Stimulated activated CD4-positive, alpha-beta T cell treated with anti-CD3 and anti-CD28 coated beads, Interleukin-1b, Interleukin-23, amount 100 ng/mL, for 4 hours (primary cell): ENCODE measurements around the gene KLF5.
"Not testable (repeated sequence)": the region's sequence is repeated elsewhere in the genome, so short reads cannot be mapped to it uniquely, and the experiment has no call there.

ENCODE experiments used
- DNase-seq, 2 donors: peaks; one replicate each; pipeline ENCODE4 v3.0.0-alpha.2; 2020; ENCODE audit warnings: low read depth in 2 of 2

Gene KLF5

DNA sequence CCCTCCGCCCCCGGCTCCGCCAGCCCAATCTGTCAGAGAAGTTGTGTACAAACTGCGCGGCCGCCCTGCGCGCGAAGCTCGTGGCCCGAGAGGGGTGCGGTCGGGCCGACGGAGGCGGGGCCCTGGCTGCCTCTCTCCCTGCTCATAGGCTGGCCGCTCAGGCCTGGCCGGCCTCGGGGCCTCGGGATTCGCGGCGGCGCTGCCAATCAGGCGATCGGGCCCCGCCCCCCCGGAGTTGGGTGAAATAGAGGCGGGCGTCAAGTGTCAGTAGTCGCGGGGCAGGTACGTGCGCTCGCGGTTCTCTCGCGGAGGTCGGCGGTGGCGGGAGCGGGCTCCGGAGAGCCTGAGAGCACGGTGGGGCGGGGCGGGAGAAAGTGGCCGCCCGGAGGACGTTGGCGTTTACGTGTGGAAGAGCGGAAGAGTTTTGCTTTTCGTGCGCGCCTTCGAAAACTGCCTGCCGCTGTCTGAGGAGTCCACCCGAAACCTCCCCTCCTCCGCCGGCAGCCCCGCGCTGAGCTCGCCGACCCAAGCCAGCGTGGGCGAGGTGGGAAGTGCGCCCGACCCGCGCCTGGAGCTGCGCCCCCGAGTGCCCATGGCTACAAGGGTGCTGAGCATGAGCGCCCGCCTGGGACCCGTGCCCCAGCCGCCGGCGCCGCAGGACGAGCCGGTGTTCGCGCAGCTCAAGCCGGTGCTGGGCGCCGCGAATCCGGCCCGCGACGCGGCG lies at the start of gene KLF5:
TSS of gene KLF5 (plus strand) at position 270 of the 724 bp plus-strand sequence. CDS start at position 593, 323 bp downstream.
- DNase-seq = peak; percentile 94 to 97

DNA sequence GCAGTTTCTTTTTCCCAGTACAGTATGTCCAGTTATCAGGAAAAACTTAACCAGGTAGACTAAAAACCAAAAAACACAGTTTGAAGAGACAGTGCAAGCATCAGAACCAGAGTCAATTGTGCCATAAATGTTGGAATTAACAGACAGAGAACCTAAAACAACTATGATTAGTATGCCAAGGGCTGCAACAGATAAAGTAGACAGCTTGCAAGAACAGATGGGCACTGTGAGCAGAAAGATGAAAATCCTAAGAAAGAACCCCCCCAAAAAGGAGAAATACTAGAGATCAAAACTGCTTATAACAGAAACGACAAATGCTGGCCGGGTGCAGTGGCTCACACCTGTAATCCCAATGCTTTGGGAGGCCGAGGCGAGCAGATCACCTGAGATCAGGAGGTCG lies 47.1 kb upstream of the KLF5 start:
- no peak for DNase-seq

DNA sequence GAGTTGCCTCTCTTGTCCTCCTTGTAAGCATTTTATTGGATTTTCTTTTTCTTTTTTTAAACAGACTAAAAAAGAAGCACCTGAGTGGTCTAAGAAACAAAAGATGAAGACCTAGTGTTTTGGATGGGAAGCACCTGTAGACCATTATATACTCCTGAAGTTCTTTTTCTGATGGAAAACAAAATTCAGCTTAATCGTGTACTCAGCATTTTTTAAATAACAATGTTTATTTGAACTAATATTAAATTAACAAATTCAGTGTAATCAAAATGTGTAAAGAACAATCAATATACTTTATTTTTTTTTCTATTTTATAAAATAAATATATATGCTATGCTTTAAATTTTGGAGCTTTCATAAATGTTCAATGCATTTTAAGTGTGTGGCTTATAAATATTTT lies 43.0 kb upstream of the KLF5 start:
- no peak for DNase-seq

DNA sequence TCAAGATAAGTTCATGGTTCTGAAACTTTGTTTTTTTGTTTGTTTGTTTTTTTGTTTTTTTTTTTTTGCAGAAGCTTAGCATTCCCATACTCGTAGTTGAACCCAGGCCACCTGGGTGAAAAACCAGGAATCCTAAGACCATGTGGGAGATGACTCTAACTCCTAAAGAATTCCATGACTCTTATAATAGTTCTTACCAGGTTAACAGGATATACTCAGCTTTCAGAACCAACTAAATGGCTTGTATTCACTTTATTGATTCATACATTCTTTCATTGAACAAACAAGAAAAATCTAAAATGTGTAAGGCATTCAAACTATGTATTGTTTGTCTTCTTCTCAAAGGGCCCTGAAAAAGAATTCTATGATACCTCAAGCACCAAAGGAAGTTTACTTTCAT lies 40.5 kb upstream of the KLF5 start:
- DNase-seq = no peak

DNA sequence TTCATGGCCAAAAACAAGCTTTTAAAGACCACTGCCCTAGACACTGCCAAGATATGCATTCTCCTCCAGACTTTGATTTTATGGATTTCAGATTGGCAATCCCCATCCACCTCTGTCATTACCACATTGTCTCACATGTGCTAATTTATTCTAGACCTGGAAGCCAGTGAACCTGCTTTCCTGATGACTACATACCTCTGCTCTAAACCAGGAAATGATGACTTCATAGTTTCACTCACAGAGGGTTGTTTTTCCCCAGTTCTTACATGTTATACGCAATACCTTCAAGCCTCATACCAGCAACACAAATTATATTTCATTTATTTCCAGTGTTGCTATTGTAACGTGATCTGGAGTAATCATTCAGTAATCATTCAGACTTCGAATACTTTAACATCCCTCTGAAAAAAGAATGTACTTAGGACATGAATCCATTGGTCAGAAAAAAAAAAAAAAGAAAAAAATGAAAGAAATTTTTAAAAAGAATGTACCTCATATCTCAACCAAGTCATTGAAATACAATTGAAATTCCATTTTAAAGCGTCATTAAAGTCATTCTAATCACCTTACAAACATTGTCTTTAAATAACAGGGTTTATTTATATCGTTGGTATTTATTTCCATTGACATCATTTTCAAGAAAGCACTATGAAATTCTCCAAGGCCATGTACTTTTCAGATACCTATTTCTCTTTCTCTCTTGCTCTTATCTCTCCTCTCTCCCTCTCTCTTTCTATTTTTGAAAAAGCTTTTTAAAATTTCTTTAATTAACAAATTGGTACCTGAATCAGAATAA lies 33.4 kb upstream of the KLF5 start:
- DNase-seq = no peak

DNA sequence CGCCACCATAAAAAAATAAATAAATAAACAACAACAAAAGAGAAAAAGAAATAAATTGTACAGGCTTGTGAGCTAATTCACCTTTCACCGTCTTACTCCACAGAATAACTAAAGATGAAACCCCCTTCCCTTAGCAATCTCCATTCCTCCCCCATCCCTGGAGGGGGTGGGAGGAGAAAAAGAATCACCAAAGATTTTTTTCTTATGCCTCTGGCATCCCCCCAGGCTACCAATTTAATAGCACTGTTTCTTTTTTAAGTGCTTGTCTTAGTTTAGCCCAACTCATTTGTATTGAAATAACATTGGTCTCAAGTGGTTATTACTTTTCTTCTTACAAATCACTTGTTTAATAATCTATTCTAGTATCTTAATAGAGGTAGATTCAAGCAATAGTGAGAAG lies 23.9 kb upstream of the KLF5 start:
- DNase-seq = no peak

DNA sequence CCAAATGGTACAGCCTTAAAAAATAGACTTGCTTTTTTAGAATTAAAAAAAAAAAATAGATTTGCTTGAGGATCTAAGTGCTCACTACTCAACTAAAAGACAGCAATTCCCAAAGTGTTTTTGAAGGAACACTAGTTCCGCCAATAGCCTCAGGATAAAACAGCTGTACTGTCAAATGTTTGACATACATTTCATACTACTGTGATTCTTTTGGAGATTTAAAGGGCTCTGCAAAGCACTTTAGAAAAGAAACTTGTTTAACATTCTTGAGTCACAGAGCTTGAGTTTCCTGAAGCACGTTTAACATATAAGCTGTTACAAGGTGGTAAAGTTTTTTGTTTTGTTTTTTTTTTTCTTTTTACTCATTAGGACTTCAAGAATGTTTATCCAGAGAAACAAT lies 23.1 kb upstream of the KLF5 start:
- DNase-seq = no peak

DNA sequence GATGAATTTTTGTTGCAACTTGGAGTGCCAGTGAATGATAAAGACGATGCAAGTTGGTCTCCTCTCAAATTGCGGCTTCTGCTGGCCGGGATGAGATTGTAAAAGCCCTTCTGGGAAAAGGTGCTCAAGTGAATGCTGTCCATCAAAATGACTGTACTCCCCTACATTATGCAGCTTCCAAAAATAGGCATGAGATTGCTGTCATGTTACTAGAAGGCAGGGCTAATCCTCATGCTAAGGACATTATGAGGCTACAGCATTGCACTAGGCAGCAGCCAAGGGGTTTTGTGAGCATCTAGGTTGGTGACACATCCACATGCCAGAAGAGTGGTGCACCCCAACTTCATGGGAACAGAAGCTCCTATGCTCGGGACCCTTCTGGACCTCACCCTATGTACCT lies 22.2 kb upstream of the KLF5 start:
- no peak for DNase-seq

DNA sequence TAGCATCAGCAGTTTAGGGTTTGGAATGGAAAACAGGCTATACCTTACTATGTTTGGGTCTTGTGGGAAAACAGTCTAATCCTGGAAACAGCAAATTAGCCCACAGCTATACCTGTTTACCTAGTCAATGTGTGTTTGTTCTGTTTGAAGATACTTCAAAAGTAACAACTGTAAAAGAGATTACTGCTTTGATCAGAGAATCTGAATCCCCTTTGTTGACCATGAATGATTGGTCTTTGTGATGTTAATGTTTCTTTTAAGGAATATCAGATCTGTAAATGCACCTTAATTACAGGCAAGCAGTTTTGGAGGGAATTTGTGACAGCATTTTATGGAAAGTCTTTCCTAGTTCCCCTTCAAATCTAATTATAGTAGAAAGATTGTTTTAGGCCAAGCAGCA lies 20.7 kb upstream of the KLF5 start:
- no peak for DNase-seq

DNA sequence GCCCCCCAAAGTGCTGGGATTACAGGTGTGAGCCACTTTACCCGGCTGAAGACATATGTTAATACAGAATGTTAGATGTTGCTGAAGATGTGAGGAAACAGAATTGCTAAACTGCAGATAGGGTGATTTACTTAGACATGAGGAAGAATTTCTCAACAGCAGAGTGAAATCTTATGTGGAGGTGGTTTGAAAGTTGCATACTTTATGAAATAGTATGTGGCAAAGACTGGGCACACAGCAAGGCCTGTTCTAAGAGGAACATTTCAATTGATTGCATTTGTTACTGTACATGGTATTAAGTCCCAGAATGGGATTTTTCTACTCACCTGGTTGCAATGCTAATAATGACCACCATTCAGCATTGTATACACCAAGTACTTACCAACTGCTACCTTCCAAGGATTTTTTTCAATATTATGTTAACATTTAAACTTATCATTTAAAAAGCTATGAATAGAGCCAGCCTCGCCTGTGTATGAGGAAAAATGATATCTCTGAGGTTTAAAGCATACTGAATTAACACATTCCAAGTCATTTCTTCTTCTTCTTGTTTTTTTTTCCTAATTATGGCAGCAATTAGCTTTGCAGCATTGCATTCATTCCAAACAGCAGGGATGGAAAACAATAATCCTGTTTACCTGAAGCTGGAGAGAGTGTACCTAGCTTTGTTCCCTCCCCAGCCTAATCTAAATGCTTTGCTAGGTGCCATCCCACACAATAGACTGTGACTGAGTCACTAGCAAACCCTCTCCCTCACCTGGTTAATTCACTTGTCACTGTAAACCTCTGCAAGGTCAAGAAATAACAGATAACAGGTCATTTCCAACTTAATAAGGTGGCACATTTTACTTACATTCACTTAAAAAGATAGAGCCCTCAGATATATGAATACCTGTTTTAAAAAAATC lies 19.4 kb upstream of the KLF5 start:
- DNase-seq = no peak

DNA sequence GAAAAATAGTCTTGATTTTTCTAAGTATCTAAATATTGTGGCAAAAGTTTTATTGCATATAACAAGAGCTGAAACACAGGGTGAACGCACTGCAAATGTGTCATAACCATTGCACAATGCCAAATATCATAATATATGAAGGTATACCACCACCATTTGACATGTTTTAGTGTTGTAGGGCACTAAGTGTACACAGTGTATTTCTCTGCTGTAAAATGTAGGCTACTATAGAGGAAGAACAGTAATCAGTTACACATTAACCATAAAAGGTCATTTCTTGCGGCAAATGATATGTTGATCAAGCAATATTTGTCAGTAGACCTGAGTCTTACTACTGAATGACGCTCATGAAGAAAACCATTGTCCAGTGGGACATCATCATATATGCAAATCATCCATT lies 18.3 kb upstream of the KLF5 start:
- DNase-seq = no peak

DNA sequence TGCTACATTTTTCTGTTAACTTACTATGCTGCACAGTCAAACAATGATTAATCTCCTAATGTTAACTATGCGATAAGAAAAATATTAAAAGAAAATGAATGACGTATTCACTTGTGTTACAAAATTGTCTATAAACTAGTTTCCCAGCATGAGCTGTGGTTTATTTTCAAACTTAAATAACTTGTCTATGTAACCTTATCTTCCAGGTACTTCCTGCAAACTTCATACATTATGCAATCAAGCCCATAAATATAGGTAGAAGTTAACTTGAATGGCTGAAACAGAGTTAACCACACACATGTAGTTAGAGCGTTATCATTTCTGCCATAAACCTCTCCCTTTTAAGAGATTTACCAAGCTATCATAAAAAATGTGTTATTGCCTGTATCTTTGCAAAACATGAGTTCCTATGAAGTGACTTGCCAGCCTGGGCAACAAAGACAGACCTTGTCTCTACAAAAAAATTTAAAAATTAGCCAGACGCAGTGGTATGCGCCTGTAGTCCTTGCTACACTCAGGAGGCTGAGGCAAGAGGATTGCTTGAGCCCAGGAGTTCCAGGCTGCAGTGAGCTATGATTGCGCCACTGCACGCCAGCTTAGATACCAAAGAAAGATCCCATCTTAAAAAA lies 17.7 kb upstream of the KLF5 start:
- no peak for DNase-seq

DNA sequence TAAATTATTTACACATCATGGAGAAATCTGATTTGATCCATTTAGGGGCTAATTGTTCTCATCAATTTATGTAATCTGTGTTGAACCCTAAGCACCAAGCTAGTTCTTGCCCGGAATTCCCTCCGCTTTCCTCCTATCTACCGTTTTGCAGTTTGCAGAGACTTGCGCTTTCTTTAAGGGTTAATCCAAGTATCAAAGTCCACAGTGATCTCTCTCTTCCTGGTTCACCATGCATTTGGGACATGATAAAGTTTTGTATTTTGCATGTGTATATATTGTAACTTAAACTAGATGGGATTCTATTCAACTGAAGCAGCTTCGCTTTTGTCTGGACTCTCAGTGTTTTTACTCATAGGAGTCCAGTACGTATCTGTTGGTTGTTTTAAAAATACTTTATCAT lies 13.8 kb upstream of the KLF5 start:
- no peak for DNase-seq

DNA sequence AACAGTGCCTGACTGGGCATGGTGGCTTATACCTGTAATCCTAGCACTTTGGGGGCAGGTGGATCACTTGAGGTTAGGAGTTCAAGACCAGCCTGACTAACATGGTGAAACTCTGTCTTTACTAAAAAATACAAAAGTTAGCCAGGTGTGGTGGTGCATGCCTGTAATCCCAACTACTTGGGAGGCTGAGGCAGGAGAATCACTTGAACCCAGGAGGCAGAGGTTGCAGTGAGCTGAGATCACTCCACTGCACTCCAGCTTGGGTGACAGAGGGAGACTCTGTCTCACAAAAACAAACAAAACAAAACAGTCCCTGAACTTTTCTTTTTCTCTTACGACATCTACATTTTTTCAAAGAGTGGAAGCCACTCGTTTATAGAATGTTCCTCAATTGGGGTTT lies 10.2 kb upstream of the KLF5 start:
- not testable (repeated sequence) for DNase-seq

DNA sequence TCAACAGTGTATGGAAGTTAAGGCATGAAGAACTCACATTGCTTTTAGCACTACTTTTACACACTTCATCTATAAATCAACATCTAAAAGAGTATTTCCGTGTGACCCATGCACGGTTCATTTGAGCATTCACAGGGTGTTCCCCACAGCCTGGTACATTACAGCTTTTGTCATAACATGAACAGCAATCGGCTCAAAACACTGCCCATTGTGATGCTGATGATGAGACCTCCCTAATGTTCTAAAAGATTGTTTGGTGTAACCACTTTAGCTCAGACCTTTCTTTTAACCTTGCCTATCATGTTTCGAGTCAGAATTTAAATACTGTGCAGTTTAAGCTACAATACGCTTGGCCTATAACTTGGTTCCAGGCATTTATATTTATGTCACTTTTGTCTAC lies 4.1 kb upstream of the KLF5 start:
- no peak for DNase-seq

DNA sequence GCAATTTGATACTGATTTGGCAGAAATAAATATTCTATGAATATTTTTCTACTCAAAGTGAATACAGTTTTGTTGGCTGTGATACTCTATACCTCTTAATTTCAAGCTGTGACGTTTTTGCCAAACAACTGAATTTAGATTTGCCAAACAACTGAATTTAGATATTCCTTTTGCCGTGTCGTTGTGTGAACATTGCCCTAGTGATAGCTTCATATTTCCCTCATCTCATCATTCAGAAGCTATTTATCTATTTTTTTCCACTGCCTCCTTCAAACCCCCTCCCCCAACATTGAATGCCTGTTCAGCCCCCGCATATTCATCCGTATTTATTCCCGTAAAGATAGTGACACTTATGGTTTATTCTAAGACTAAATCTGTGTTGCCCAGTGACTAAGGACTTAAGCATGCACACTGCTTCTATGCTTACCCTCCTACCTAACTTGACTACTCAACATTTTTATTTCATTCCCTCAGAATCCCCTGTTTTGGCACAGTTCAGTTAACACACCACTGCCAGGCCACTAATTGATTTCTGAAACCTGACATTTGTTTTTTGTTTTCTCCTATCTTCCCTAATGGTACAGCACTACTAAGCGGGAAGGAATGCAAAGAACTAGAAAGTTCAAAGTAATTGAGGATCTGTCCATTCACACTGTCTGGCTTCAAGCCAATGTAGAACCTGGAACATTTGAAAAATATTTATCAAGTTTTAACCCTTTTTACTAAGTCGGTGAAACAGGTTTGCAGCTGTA lies 2.8 kb upstream of the KLF5 start:
- no peak for DNase-seq

DNA sequence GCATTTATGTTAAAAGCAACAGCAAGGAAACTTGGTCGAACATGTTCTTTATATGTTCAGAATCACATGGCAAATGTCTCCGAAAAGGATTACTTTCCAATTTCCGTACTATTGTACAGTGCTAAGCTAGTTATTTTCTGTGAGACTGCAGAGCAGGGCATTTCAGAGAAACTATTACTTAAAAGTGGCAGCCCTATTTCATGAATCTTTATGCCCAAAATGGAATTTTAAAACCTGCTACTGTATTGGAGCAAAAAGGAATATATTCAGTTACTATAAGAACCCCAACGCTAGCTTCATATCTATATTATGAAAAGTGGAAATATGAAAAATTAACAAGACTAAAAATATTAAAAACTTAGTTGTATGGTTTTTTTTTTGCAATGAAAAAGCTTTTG lies 2.2 kb upstream of the KLF5 start:
- DNase-seq = no peak

DNA sequence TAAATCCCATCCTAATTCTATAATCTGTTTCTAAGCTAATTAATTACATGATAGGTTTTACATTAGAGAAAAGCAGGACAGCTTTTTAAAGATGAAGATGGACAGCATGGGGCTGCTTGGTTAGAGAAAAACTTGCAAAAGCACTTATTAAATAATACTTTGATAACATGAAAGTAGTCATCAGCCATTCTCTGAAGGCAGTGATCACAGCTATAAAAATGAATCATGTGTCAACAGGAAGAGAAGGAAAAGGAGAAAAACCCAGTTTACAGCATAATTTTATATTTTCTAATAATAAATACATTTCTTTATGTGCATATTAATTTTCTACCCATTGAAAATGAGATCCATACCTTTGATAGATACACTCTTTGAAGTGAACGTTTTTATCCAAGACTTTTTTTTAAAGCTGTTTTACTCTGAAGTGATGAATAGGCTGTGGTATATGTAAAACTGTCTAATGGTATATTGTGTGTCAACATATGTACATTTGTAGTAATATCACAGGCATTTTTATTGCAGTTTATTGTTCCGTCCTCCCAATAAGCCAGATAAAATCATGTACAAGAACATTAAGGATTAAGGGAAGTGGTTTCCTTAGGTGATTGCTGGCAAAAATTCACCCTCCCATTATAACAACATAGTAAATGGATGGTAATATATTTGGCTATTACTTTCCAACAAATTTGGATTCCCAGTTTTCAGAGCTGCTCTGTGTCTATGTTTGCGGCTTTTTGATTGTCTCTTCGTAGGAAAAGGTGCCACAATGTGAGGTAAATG lies 1.3 kb upstream of the KLF5 start:
- DNase-seq = no peak

DNA sequence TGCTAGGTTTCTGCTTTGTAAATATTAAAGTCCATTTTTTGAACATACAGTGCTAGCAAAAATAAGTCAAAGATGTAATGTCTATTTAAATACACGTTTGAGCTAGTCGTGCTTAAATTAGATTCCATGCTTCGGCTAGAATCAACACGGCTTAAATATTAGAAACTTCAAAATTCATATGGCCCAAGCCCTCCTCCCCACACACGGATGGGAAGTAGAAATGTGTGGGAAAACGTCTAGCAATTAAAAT lies 816 bp upstream of the KLF5 start:
- no peak for DNase-seq

DNA sequence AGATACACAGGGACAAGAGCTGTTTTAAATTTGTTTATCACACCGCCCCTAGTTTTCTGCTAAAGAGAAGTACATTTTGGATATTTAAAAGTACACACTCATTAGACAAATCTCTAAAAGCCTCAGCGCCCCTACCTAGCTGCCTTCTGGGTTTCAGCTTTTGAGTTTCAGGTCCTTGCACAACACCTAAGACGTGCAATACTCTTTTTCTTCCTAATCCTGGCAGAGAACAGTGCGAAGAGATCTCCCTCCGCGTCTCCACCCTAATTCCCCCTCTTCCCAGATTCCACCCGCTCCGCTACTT lies 421 bp upstream of the KLF5 start:
- no peak for DNase-seq
